Stomach (tissue), 9 donors: Measurements from ENCODE around the gene ZDHHC16. TPM values are rescaled to one million over a fixed set of nuclear protein-coding genes. Genes with fewer than 3 reads are reported as not detected.

ENCODE experiments used
- DNase-seq, 2 donors: peaks; one replicate each; pipeline versions ENCODE4 v3.0.0 to v3.0.0-alpha.2; 2013 to 2019
- H3K27ac ChIP-seq, 5 donors: fragments of 200-600 bp in 4 of 5; sonication (generic) in 4 of 5; one replicate each; pipeline ENCODE4 v1.5.1; 2013 to 2019; ENCODE audit warnings: mild to moderate bottlenecking in 1 of 5, moderate library complexity in 1 of 5
- H3K27me3 ChIP-seq, 3 donors: fragments of 200-600 bp; sonication (generic); one replicate each; pipeline ENCODE4 v1.5.1; 2017 to 2019; ENCODE audit warnings: mixed run types in 1 of 3
- H3K36me3 ChIP-seq, 4 donors: fragments of 200-600 bp; sonication (generic); 1 replicate in 3 of 4; 2 replicates in 1 of 4; pipeline ENCODE4 v1.5.1; 2016 to 2019
- H3K4me1 ChIP-seq, 4 donors: fragments of 200-600 bp; sonication (generic); one replicate each; pipeline ENCODE4 v1.5.1; 2016 to 2019
- H3K4me3 ChIP-seq, 4 donors: fragments of 200-600 bp; sonication (generic) in 3 of 4; one replicate each; pipeline ENCODE4 v1.5.1; 2016 to 2019; ENCODE audit warnings: mild to moderate bottlenecking in 1 of 4
- H3K9me3 ChIP-seq, 4 donors: fragments of 200-600 bp; sonication (generic); one replicate each; pipeline ENCODE4 v1.5.1; 2016 to 2019
- CTCF ChIP-seq, 7 experiments: fragments of 450-650 bp in 4 of 7; fragments of 200-600 bp in 3 of 7; sonication (generic) in 3 of 7; IDR thresholded peaks; one replicate each; pipeline ENCODE4 v1.5.1; 2016 to 2019; ENCODE audit warnings: antibody characterized with exemption in 7 of 7, control low read depth in 2 of 7, mild to moderate bottlenecking in 1 of 7
- EP300 ChIP-seq: sonication (generic); formaldehyde crosslinking; IDR thresholded peaks from one replicate; pipeline ENCODE4 v1.6.1; 2017; ENCODE audit warnings: antibody characterized with exemption
- POLR2A ChIP-seq, 4 donors: fragments of 450-650 bp; IDR thresholded peaks; one replicate each; pipeline ENCODE4 v1.6.1; 2016; ENCODE audit warnings: antibody characterized with exemption in 4 of 4, control low read depth in 2 of 4, mild to moderate bottlenecking in 1 of 4, moderate library complexity in 1 of 4
- POLR2AphosphoS5 ChIP-seq, 3 donors: sonication (generic); formaldehyde crosslinking; IDR thresholded peaks; one replicate each; pipeline ENCODE4 v1.6.1; 2016; ENCODE audit warnings: antibody characterized with exemption in 3 of 3
- WGBS, 5 donors: extraction: QIAGEN DNeasy Blood & Tissue Kit in 3 of 5; methylation state at CpG; one replicate each; pipeline versions ENCODE4 v1.1.5 to v1.1.7; 2013 to 2018; 5-methylcytosine and 5-hydroxymethylcytosine counted together
- intact Hi-C: fragments of 100-400 bp; cut with DNase I; formaldehyde crosslinking; loops from one replicate; pipeline ENCODE4 v1.15.1; 2023; ENCODE audit warnings: low total_unique reads
- polyA plus RNA-seq, 3 donors: library from polyadenylated mRNA; stranded (reverse); fragments of 200-250 nt; gene quantifications; one replicate each; pipeline ENCODE4 v1.2.3, GENCODE V29; 2013
- total RNA-seq, 5 donors: library from RNA; depleted of rRNA; stranded (reverse); fragments of >200 nt; gene quantifications; one replicate each; pipeline versions ENCODE4 v1.1.0 to v1.2.3, GENCODE V29; 2014 to 2016
- donor health status: healthy with polysubstance abuse.
- donor health status: Bipolar disorder and iron deficiency.
- donor health status: healthy.

ZDHHC16 gene
- total and polyA plus RNA-seq, 8 donors: 5.4 to 98.6 (median 33.3) TPM

GRCh38 chr10:97494863-97495506 is 49.0 kb downstream of the ZDHHC16 start:
- Histone ChIP-seq H3K9me3 (no peaks in the 10 kb centered on the region), H3K4me1 (peaks cover 25 to 69% (median 47%) of the 10 kb centered on the region in 4 donors), H3K4me3 (no peak overlapping the region), H3K36me3 (peaks cover 0 to 7% (median 6%) of the 10 kb centered on the region in 4 donors), H3K27ac (peak overlapping the region; percentile 1 to 63 (median 32)), H3K27me3 (no peaks in the 10 kb centered on the region)
- no peak for DNase-seq
- intact Hi-C loops: no loop called here
- WGBS, 5 donors: 18 to 30% (median 19%) methylated on average over 7 of the region's 7 CpGs
- TF ChIP-seq EP300 (no peak), CTCF (IDR thresholded peaks at IDR 0.05) (no peak), POLR2AphosphoS5 (IDR thresholded peaks at IDR 0.05) (no peak), POLR2A (IDR thresholded peaks at IDR 0.05) (no peak)

GRCh38 chr10:97497572-97498075 is 51.6 kb downstream of the ZDHHC16 start:
- intact Hi-C loops: no loop called here
- TF ChIP-seq EP300: no peak
- peak in 2 of 3 donors; percentile 14 to 33 for TF ChIP-seq POLR2AphosphoS5 (IDR thresholded peaks at IDR 0.05)
- Histone ChIP-seq H3K36me3 (peaks cover 0 to 7% (median 6%) of the 10 kb centered on the region in 4 donors), H3K4me3 (peak overlapping the region; percentile 76 to 97 (median 94)), H3K9me3 (no peaks in the 10 kb centered on the region), H3K27ac (peak overlapping the region; percentile 90 to 95 (median 95)), H3K4me1 (peaks cover 19 to 62% (median 40%) of the 10 kb centered on the region in 4 donors), H3K27me3 (no peaks in the 10 kb centered on the region)
- WGBS, 5 donors: 0 to 1% (median 0%) methylated on average over 19 to 22 of the region's 22 CpGs
- DNase-seq: peak; percentile 74 to 88

GRCh38 chr10:97498076-97498840 is 52.3 kb downstream of the ZDHHC16 start, which contains the start of gene MMS19:
MMS19 (minus strand) TSS chr10:97498422; CDS start chr10:97498384, 38 bp downstream.
- TF ChIP-seq EP300 (no peak), POLR2A (IDR thresholded peaks at IDR 0.05) (peak in 1 of 4 donors; percentile 45), CTCF (IDR thresholded peaks at IDR 0.05) (peak in 3 of 7 experiments; percentile 13 to 44 (median 19)), POLR2AphosphoS5 (IDR thresholded peaks at IDR 0.05) (peak; percentile 59 to 74 (median 73))
- H3K27ac ChIP-seq: peak within 1 kb of the TSS; percentile 90 to 95 (median 95)
- WGBS, 5 donors: 0 to 1% (median 0%) methylated on average over 31 to 73 of the region's 73 CpGs
- H3K36me3 ChIP-seq: peaks cover 0 to 3% (median 3%) of the 10 kb centered on the region in 4 donors
- H3K27me3 ChIP-seq: no peaks in the 10 kb centered on the region
- H3K4me3 ChIP-seq: peak within 1 kb of the TSS; percentile 76 to 97 (median 94)
- intact Hi-C loops: no loop called here
- peak; percentile 99 to 100 for DNase-seq
- H3K4me1 ChIP-seq: peaks cover 19 to 62% (median 38%) of the 10 kb centered on the region in 4 donors
- H3K9me3 ChIP-seq: no peaks in the 10 kb centered on the region

- intact Hi-C loops: no loop called here
- Histone ChIP-seq H3K4me3 (peak within 1 kb of the TSS; percentile 76 to 97 (median 94)), H3K4me1 (peaks cover 19 to 57% (median 35%) of the 10 kb centered on the region in 4 donors), H3K36me3 (no peaks in the 10 kb centered on the region), H3K9me3 (no peaks in the 10 kb centered on the region), H3K27ac (peak within 1 kb of the TSS; percentile 90 to 95 (median 95)), H3K27me3 (no peaks in the 10 kb centered on the region)
- no peak for TF ChIP-seq EP300
- no peak for TF ChIP-seq POLR2A (IDR thresholded peaks at IDR 0.05)
- no peak for TF ChIP-seq POLR2AphosphoS5 (IDR thresholded peaks at IDR 0.05)
- no peak for TF ChIP-seq CTCF (IDR thresholded peaks at IDR 0.05)
- 0 to 1% (median 0%) methylated on average over 17 to 66 of the region's 66 CpGs for WGBS, 5 donors
- DNase-seq: peak; percentile 39 to 77
Observed at GRCh38 chr10:97498841-97499560, 53.0 kb downstream of the ZDHHC16 start, which contains the start of gene UBTD1. UBTD1 (plus strand) TSS chr10:97498924; CDS start chr10:97499204, 280 bp downstream.
